Stimulated activated CD8-positive, alpha-beta memory T cell treated with anti-CD3 and anti-CD28 coated beads, Interleukin-4, amount 100 ng/mL, for 48 hours (primary cell): ENCODE data around the gene DYRK1A.
"Not testable (repeated sequence)": the region's sequence is repeated elsewhere in the genome, so short reads cannot be mapped to it uniquely, and the experiment has no call there.

Experiments
- DNase-seq: peaks from one replicate; pipeline ENCODE4 v3.0.0-alpha.2; 2020

DYRK1A gene

GRCh38 chr21:37366482-37367316 lies at the start of gene DYRK1A:
Gene DYRK1A, plus strand, starts transcription at chr21:37366773. Its CDS starts 53,602 bp downstream, at chr21:37420375.
- peak; percentile 98 for DNase-seq

DNA sequence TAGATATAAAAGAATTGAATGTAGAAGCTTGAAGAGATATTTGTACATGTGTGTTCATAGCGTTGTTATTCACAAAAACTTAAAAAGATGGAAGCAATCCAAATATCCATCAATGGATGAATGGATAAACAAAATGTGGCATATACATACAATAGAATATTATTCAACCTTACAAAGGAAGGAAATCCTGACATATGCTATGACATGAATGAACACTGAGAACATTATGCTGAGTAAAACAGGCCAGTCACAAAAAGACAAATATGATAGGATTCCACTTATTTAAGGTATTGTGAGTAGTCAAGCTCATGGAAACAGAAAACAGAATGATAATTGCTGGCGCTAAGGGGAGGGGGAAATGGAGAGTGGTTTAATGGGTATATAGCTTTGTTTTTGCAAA lies 47.0 kb upstream of the DYRK1A start:
- no peak for DNase-seq

- DNase-seq: no peak
These were observed 44.5 kb upstream of the DYRK1A start for GRCh38 chr21:37322084-37322483.

GRCh38 chr21:37324558-37324957 lies 42.0 kb upstream of the DYRK1A start:
- no peak for DNase-seq

GRCh38 chr21:37328147-37328546 lies 38.4 kb upstream of the DYRK1A start:
- not testable (repeated sequence) for DNase-seq

DNA sequence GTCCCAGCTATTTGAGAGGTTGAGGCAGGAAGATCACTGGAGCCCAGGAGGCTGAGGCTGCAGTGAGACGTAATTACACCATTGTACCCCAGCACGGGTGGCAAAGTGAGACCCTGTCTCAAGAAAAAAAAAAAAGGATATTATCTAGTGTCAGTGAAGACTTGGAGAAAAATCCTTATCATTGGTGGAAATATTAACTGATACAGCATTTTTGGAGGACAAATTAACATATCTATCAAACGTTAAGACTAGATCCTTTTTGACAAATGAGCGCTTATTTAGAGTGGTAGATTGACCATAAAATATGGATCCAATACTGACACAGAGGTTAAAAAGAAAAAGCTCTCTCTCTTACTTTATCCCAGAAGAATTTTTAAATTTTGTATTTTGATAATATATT lies 35.2 kb upstream of the DYRK1A start:
- no peak for DNase-seq

- no peak for DNase-seq
These were observed 31.5 kb upstream of the DYRK1A start for GRCh38 chr21:37335053-37335452.

- DNase-seq: no peak
These were observed 29.4 kb upstream of the DYRK1A start for GRCh38 chr21:37337179-37337578.

DNA sequence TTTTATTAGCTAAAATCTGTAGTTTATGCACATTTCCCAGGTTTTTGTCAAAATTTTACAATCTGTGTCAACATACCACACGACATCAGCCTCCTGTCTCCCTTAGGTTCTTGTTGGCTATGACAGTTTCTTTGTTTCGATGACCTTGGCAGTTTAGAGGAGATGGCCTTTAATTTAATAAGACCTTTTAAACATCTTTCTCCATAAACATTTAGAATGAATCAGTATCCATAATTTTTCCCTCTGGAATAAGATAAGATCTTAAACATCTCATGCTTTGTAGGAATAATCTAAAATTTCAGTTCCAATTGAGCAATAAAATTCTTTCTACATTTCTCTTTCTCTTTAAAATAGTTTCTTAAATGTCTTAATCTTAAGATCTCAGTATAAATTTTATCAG lies 28.7 kb upstream of the DYRK1A start:
- no peak for DNase-seq

DNA sequence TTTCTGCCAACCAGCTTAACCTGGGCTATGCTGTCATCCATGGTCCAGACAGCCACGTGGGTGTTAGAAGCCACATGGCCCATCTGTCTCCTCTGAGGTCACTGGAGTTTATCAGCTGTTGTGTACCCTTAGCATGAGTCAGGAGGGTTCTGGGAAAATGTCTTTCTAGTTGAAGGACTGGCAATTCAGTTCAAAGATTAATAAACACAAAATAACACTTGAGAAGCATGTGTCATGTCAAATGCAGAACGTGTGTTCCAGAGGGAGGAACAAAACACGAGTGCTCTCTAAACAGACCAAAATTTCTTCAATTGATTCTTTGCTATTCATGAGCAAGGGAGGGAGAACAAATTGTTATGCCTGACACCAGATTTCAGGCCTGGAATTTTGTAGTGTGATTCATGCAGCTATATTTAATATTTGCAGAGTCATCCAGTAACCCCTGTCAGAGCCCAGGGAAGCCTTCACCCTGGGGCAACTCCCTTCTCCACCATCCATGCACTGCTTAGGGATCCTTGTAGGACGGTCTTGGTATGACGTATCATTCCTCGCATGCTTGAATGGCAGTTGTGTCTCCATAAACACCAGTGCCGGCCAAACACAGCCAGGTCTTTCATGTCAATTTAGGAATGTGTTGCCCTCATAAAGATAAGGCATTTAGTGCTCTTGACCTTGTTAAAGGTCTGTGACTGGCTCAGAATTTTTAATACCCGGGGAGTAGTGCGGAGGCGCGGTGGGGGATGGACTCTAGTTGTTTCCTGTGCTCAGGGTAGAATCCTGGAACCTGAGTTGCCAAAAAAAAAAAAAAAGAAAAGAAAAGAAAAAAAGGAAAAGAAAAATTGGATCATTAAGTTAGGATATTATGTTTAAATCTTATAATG lies 27.7 kb upstream of the DYRK1A start:
- no peak for DNase-seq

DNA sequence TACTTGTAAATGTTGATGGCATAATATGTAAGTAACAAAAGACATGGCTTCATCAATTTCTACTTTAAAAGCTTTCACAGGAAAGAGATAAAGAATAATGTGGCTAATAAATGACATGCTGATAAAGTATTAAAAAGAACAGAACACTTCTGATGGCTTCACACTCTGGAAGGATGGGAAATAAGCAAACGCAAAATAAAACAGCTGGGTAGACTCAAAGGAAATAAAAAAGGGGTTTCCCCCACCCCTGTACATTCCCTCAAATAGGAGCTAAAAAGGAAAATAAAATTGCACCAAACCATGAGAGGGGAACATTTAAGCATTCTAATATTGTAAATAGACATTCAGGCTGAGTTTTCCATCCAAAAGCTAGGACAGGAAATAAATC lies 27.0 kb upstream of the DYRK1A start:
- DNase-seq: no peak

DNA sequence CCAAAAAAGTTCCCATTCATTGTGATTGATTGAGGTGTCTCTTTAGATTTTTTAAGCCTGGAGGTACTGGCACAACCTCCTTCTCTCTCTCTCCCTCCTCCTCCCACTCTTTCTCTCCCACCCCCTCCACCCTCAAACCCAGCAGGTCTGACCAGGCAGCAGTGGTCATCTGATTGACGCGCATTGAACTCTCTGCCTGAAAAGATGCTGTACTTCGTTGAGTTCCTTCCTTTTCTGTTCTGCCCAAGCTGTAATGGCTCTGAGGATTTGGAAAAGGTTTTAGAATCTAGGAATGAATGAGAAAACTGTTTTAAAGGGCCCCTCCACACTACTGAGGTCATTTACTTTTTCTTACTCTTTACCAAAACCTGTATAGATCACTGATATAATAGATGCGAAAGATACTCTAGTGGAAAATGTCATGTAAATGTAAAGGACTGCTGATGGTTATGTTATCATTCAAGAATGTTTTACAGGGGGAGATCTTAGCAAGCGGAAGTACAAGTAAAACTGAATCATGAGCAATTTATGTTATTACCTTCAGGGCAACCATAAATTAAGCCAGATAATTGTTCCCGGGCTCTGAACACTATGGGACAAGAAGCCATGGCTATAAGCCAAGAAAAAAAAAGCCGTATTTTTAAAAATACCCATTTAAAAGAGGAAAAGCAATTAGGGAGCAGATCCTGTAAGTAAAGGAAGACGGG lies 25.2 kb upstream of the DYRK1A start:
- DNase-seq: no peak

DNA sequence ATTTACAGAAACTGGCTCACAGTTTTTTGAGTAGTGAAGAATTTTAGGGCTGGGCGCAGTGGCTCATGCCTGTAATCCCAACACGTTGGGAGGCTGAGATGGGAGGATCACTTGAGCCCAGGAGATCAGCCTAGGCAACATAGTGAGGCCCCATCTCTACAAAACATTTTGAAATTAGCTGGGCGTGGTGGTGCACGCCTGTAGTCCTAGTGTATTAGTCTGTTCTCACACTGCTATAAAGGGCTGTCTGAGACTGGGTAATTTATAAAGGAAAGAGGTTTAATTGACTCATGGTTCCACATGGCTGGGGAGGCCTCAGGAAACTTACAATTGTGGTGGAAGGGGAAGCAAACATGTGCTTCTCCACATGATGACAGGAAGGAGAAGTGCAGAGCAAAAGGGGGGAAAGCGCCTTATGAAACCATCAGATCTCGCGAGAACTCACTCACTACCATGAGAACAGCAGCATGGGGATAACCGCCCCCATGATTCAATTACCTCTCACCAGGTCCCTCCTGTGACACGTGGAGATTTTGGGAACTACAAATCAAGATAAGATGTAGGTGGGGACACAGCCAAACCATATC lies 24.4 kb upstream of the DYRK1A start:
- DNase-seq: no peak

DNA sequence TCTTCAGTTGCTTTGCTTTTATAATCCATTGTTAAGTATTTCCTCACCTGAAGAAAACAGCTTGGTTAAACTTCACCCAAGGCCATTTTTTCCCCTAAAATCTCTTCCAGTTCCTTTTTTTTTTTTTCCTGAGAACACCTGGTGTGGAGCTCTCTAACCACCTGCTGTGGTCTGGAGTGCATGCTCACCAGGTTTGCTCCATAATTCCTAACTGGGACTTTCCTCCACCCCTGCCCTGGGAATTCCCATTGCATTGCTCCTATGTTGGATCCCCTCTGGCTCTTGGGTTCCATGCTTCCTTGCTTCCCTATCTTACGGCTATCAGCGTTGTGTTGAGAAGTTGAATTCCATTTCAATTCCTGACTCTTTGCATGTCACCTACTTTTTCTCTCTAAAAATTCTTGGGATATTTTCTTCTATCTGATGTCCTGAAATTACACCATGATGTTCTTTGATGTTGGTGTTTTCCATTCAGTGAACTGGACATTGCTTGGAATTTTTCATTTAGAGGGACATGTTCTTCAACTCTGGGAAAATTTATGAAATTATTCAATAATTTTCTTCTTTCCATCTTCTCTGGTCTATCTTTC lies 19.6 kb upstream of the DYRK1A start:
- no peak for DNase-seq

GRCh38 chr21:37348664-37349063 lies 17.9 kb upstream of the DYRK1A start:
- no peak for DNase-seq

DNA sequence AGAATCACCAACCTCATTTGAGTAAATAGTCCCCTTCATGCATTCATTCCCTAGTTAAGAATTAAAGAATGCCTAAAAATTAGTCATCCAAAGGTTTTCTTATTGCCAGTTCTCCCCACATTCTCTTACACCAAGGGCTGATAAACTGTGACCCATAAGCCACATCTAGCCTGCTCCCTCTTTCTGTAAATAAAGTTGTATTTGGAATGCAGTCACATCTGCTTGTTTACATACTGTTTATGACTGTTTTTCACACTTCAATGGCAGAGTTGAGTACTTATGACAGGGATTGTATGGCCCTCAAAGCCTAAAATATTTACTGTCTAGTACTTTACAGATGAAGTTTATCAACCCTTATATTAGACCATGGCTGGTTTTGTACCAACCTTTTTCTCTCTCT lies 16.1 kb upstream of the DYRK1A start:
- no peak for DNase-seq

GRCh38 chr21:37356706-37357105 lies 9.9 kb upstream of the DYRK1A start:
- no peak for DNase-seq

DNA sequence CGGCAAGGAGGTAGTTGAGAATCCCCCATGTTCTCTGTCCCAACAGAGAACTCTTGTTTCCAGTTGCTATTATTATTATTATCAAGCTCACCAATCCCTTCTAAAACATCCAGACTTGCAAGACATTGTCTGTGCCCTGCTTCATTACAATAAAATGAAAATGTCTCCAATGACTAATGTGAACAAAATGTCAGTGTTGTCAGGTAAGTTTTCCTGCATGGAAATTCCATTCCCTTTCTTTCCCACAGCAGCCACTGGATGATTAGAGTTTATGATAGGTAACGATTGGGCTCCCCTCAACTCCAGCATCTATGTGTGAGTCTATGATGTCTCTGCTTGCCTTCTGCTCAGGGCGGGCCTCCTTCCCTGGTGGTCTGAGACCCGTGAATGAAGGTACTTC lies 8.9 kb upstream of the DYRK1A start:
- DNase-seq: no peak

GRCh38 chr21:37358397-37358796 lies 8.2 kb upstream of the DYRK1A start:
- DNase-seq: no peak

- DNase-seq: no peak
These were observed 2.6 kb upstream of the DYRK1A start for GRCh38 chr21:37363936-37364335.

DNA sequence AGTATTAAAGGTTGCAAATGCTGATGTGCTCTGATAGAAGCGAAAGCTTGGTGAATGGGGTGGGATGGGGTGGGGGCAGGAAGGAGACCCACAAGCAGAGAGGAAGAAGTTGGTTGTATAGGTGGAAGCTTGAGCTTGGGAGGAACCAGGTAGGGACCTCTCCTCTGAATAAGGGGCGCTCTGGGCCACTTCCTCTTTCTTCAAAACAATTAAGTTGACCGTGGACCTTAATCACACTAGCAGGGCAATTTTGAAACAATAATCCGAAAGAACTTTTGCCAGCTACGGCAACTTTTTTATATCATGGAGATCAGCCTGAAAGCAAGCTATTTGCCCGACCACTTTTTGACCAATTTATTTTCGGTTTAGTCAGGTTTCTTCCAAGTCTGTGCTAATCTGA lies 1.9 kb upstream of the DYRK1A start:
- DNase-seq: no peak
